HL-60 (cell line): Measurements from ENCODE around the gene GALNT1.
A peak's percentile ranks its signal among the peaks of the same experiment; 100 is the strongest.

Experiments
- DNase-seq, 2 experiments: peaks; one replicate each; pipeline ENCODE4 v3.0.0-alpha.2; 2010 to 2020; ENCODE audit warnings: low read depth in 1 of 2, low spot score in 1 of 2
- H3K27ac ChIP-seq: fragments of 250-450 bp; sonication (Bioruptor Pico); replicated peaks from 2 replicates; pipeline ENCODE4 v1.5.1; 2020; ENCODE audit warnings: mild to moderate bottlenecking, moderate library complexity
- H3K27me3 ChIP-seq: fragments of 250-450 bp; sonication (Bioruptor Pico); 2 replicates; pipeline ENCODE4 v1.5.1; 2021; ENCODE audit warnings: mild to moderate bottlenecking, moderate library complexity; ENCODE audit not compliant: insufficient read depth, poor library complexity, severe bottlenecking
- H3K4me3 ChIP-seq: replicated peaks from 2 replicates; pipeline ENCODE4 v1.5.1; 2011; ENCODE audit warnings: mild to moderate bottlenecking, control low read depth, low read length; ENCODE audit not compliant: insufficient read depth
- GABPA ChIP-seq: IDR thresholded peaks from 2 replicates; pipeline ENCODE4 v1.6.1; 2012; ENCODE audit warnings: low read depth
- POLR2AphosphoS5 ChIP-seq: IDR thresholded peaks from 2 replicates; pipeline ENCODE4 v1.6.1; 2012; ENCODE audit warnings: low read depth
- SPI1 ChIP-seq: IDR thresholded peaks from 2 replicates; pipeline ENCODE4 v1.6.1; 2012; ENCODE audit warnings: low read depth, mild to moderate bottlenecking, borderline replicate concordance
- TF ChIP-seq, protein P1 (sequence below): IDR thresholded peaks from one replicate; pipeline ENCODE4 v1.5.1; 2011; ENCODE audit warnings: low read length, control low read depth, inconsistent platforms; ENCODE audit not compliant: insufficient read depth
- TF ChIP-seq, protein P2 (sequence below): IDR thresholded peaks from 2 replicates; pipeline ENCODE4 v1.6.1; 2012; ENCODE audit warnings: low read depth; ENCODE audit not compliant: insufficient replicate concordance

Gene GALNT1

DNA sequence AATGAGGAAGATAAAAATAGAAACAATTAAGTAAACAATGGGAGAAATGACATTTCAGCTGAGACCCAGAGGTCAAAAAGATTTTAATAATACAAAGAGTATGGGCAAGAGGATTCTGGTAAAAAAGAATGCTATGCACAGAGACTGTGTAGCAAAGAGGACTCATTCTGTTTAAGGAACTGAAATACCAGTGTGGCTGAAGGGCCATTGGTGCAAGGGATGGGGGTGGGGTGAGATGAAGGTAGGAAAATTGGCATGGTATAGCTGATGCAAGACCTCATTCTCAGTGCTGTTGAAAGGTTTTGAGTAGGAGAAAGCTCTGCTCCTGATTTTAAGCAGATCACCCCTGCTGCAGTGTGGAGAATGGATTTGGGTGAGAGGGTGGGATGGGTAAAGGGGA lies 10.8 kb downstream of the GALNT1 start:
- TF ChIP-seq, protein P1, sequence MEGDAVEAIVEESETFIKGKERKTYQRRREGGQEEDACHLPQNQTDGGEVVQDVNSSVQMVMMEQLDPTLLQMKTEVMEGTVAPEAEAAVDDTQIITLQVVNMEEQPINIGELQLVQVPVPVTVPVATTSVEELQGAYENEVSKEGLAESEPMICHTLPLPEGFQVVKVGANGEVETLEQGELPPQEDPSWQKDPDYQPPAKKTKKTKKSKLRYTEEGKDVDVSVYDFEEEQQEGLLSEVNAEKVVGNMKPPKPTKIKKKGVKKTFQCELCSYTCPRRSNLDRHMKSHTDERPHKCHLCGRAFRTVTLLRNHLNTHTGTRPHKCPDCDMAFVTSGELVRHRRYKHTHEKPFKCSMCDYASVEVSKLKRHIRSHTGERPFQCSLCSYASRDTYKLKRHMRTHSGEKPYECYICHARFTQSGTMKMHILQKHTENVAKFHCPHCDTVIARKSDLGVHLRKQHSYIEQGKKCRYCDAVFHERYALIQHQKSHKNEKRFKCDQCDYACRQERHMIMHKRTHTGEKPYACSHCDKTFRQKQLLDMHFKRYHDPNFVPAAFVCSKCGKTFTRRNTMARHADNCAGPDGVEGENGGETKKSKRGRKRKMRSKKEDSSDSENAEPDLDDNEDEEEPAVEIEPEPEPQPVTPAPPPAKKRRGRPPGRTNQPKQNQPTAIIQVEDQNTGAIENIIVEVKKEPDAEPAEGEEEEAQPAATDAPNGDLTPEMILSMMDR, result no peak
- peak; percentile 51; the same call in 1 of the 2 replicates for TF ChIP-seq SPI1
- Histone ChIP-seq H3K4me3 (no peak overlapping the region), H3K27me3 (no peaks in the 10 kb centered on the region), H3K27ac (no peak overlapping the region)
- DNase-seq, result peak; percentile 46 to 69

DNA sequence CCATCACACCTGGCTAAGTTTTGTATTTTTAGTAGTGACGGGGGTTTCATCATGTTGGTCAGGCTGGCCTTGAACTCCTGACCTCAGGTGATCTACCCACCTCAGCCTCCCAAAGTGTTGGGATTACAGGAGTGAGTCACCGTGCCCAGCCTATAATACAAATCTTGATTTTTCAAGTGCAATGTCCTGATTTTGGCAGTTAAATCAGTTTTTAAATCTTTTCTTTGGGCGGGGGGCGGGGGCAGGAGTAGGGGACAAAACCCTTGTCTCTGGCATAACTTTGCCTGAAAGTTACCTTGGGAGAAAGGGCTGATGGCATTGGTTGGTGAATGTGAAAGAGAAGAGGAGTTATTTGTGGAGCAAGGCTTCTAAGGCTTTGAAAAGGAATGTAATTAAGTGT lies 12.3 kb downstream of the GALNT1 start:
- no peak overlapping the region for H3K27ac ChIP-seq
- TF ChIP-seq POLR2AphosphoS5 (no peak), SPI1 (no peak), GABPA (no peak)
- TF ChIP-seq, protein P1, result no peak
- TF ChIP-seq, protein P2, sequence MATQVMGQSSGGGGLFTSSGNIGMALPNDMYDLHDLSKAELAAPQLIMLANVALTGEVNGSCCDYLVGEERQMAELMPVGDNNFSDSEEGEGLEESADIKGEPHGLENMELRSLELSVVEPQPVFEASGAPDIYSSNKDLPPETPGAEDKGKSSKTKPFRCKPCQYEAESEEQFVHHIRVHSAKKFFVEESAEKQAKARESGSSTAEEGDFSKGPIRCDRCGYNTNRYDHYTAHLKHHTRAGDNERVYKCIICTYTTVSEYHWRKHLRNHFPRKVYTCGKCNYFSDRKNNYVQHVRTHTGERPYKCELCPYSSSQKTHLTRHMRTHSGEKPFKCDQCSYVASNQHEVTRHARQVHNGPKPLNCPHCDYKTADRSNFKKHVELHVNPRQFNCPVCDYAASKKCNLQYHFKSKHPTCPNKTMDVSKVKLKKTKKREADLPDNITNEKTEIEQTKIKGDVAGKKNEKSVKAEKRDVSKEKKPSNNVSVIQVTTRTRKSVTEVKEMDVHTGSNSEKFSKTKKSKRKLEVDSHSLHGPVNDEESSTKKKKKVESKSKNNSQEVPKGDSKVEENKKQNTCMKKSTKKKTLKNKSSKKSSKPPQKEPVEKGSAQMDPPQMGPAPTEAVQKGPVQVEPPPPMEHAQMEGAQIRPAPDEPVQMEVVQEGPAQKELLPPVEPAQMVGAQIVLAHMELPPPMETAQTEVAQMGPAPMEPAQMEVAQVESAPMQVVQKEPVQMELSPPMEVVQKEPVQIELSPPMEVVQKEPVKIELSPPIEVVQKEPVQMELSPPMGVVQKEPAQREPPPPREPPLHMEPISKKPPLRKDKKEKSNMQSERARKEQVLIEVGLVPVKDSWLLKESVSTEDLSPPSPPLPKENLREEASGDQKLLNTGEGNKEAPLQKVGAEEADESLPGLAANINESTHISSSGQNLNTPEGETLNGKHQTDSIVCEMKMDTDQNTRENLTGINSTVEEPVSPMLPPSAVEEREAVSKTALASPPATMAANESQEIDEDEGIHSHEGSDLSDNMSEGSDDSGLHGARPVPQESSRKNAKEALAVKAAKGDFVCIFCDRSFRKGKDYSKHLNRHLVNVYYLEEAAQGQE, result no peak
- no peaks in the 10 kb centered on the region for H3K27me3 ChIP-seq
- no peak overlapping the region for H3K4me3 ChIP-seq
- no peak for DNase-seq

DNA sequence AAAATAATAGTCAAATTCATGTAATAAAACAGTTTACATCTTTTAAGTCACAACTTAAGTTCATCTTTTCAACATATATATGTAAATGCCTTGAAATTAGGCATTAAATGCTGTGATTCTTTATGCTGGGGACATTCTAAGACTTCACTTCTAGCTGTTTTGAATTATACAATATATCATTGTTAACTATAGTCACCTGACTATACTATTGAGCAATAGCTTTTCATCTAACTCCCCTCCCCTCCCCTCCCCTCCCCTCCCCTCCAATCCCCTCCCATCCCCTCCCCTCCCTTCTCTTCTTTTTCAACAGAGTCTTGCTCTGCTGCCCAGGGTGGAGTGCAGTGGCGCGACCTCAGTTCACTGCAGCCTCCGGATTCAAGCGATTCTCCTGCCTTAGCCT lies 16.2 kb downstream of the GALNT1 start:
- H3K27ac ChIP-seq, result no peak overlapping the region
- H3K4me3 ChIP-seq, result no peak overlapping the region
- DNase-seq, result no peak
- no peaks in the 10 kb centered on the region for H3K27me3 ChIP-seq
- TF ChIP-seq GABPA (no peak), SPI1 (no peak), POLR2AphosphoS5 (no peak)
- TF ChIP-seq, protein P1, result no peak
- TF ChIP-seq, protein P2, result no peak

DNA sequence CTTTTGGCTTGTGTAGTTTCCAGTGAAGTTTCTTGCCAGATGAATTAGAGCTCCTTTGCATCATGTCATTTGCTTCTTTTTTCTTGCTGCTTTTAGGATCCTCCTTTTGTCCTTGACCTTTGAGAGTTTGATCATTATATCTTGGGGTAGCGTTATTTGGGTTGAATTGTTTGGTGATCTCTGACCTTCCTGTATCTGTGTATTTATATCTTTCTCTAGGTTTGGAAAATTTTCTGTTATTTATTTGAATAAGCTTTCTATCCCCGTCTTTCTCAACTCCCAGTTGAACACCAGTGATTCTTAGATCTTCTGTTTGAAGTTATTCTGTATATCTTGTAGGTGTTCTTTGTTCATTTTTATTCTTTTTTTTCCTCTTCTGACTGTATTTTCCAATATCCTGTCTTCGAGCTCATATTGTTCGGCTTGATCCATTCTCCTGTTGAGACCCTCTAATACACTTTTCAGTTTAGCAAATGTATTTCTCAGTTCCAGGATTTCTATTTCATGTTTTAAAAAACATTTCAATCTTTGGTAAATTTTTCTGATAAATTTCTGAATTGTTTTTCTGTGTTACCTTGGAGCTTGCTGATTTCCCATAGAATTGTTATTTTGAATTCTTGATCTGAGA lies 20.8 kb downstream of the GALNT1 start:
- TF ChIP-seq GABPA (no peak), POLR2AphosphoS5 (no peak), SPI1 (no peak)
- TF ChIP-seq, protein P1, result no peak
- TF ChIP-seq, protein P2, result no peak
- no peak overlapping the region for H3K4me3 ChIP-seq
- no peaks in the 10 kb centered on the region for H3K27me3 ChIP-seq
- H3K27ac ChIP-seq, result no peak overlapping the region
- DNase-seq, result no peak
